HL-60 (cell line): ENCODE data around the gene MAPK12.

Experiments used
- GABPA ChIP-seq: IDR thresholded peaks from 2 replicates; pipeline ENCODE4 v1.6.1; 2012; ENCODE audit warnings: low read depth
- POLR2AphosphoS5 ChIP-seq: IDR thresholded peaks from 2 replicates; pipeline ENCODE4 v1.6.1; 2012; ENCODE audit warnings: low read depth
- TF ChIP-seq, protein P1 (sequence below): IDR thresholded peaks from one replicate; pipeline ENCODE4 v1.5.1; 2011; ENCODE audit warnings: low read length, control low read depth, inconsistent platforms; ENCODE audit not compliant: insufficient read depth
- TF ChIP-seq, protein P2 (sequence below): IDR thresholded peaks from 2 replicates; pipeline ENCODE4 v1.6.1; 2012; ENCODE audit warnings: low read depth; ENCODE audit not compliant: insufficient replicate concordance

DNA sequence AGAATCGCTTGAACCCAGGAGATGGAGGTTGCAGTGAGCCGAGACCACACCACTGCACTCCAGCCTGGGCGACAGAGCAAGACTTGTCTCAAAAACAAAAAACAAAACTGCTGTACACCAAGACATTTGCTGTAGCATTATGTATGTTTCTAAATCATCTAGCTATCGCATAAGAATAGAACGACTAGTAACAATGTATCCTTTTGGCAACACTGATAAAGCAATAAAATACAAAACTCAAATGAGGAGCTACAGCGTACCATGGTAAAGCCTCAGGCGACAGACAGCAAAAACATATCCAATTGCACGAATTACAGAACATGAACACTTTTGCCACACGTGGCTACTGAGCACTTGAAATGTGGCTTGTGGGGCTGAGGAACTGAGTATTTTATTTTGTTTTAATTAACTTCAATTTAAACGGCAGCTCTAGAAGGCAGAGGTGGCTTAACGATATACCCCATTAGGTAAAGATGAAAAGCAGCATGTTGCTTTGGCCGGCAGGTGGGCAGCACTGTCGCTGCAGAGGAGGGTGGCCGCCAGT lies 19.0 kb downstream of the MAPK12 start:
- TF ChIP-seq, protein P1, sequence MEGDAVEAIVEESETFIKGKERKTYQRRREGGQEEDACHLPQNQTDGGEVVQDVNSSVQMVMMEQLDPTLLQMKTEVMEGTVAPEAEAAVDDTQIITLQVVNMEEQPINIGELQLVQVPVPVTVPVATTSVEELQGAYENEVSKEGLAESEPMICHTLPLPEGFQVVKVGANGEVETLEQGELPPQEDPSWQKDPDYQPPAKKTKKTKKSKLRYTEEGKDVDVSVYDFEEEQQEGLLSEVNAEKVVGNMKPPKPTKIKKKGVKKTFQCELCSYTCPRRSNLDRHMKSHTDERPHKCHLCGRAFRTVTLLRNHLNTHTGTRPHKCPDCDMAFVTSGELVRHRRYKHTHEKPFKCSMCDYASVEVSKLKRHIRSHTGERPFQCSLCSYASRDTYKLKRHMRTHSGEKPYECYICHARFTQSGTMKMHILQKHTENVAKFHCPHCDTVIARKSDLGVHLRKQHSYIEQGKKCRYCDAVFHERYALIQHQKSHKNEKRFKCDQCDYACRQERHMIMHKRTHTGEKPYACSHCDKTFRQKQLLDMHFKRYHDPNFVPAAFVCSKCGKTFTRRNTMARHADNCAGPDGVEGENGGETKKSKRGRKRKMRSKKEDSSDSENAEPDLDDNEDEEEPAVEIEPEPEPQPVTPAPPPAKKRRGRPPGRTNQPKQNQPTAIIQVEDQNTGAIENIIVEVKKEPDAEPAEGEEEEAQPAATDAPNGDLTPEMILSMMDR, result no peak
- TF ChIP-seq, protein P2, sequence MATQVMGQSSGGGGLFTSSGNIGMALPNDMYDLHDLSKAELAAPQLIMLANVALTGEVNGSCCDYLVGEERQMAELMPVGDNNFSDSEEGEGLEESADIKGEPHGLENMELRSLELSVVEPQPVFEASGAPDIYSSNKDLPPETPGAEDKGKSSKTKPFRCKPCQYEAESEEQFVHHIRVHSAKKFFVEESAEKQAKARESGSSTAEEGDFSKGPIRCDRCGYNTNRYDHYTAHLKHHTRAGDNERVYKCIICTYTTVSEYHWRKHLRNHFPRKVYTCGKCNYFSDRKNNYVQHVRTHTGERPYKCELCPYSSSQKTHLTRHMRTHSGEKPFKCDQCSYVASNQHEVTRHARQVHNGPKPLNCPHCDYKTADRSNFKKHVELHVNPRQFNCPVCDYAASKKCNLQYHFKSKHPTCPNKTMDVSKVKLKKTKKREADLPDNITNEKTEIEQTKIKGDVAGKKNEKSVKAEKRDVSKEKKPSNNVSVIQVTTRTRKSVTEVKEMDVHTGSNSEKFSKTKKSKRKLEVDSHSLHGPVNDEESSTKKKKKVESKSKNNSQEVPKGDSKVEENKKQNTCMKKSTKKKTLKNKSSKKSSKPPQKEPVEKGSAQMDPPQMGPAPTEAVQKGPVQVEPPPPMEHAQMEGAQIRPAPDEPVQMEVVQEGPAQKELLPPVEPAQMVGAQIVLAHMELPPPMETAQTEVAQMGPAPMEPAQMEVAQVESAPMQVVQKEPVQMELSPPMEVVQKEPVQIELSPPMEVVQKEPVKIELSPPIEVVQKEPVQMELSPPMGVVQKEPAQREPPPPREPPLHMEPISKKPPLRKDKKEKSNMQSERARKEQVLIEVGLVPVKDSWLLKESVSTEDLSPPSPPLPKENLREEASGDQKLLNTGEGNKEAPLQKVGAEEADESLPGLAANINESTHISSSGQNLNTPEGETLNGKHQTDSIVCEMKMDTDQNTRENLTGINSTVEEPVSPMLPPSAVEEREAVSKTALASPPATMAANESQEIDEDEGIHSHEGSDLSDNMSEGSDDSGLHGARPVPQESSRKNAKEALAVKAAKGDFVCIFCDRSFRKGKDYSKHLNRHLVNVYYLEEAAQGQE, result no peak
- TF ChIP-seq GABPA (no peak), POLR2AphosphoS5 (no peak)
